Mucosa of stomach (tissue), 1 donor: ENCODE results near the gene NCKAP5.

Experiments used
- H3K27me3 ChIP-seq: one replicate; pipeline ENCODE4 v1.7.0; 2013; ENCODE audit warnings: mild to moderate bottlenecking, low read length; ENCODE audit not compliant: control insufficient read depth, insufficient read depth
- H3K36me3 ChIP-seq: one replicate; pipeline ENCODE4 v1.7.0; 2013; ENCODE audit warnings: low read length; ENCODE audit not compliant: control insufficient read depth, insufficient read depth
- H3K4me1 ChIP-seq: one replicate; pipeline ENCODE4 v1.7.0; 2013; ENCODE audit warnings: mild to moderate bottlenecking, low read length; ENCODE audit not compliant: control insufficient read depth, insufficient read depth
- H3K4me3 ChIP-seq: one replicate; pipeline ENCODE4 v1.7.0; 2013; ENCODE audit warnings: low read length
- H3K9ac ChIP-seq: one replicate; pipeline ENCODE4 v1.7.0; 2013; ENCODE audit warnings: mild to moderate bottlenecking, low read length, moderate library complexity
- H3K9me3 ChIP-seq: one replicate; pipeline ENCODE4 v1.7.0; 2013; ENCODE audit warnings: mild to moderate bottlenecking, low read length, moderate library complexity; ENCODE audit not compliant: control insufficient read depth
- donor health status: Pancreatic carcinoma.

Gene NCKAP5

GRCh38 chr2:133421516-133422324 is 146.5 kb downstream of the NCKAP5 start:
- peaks cover 27% of the 10 kb centered on the region for H3K4me1 ChIP-seq
- peak overlapping the region; percentile 33 for H3K4me3 ChIP-seq
- H3K27me3 ChIP-seq, result no peaks in the 10 kb centered on the region
- peak overlapping the region; percentile 35 for H3K9ac ChIP-seq
- H3K36me3 ChIP-seq, result no peaks in the 10 kb centered on the region
- H3K9me3 ChIP-seq, result no peaks in the 10 kb centered on the region

- no peaks in the 10 kb centered on the region for H3K9me3 ChIP-seq
- no peaks in the 10 kb centered on the region for H3K36me3 ChIP-seq
- H3K27me3 ChIP-seq, result no peaks in the 10 kb centered on the region
- H3K9ac ChIP-seq, result no peak overlapping the region
- H3K4me3 ChIP-seq, result no peak overlapping the region
- H3K4me1 ChIP-seq, result peaks cover 27% of the 10 kb centered on the region
Measured at GRCh38 chr2:133420788-133421187, 147.5 kb downstream of the NCKAP5 start.

- H3K9me3 ChIP-seq, result no peaks in the 10 kb centered on the region
- H3K36me3 ChIP-seq, result no peaks in the 10 kb centered on the region
- H3K9ac ChIP-seq, result no peak overlapping the region
- no peaks in the 10 kb centered on the region for H3K27me3 ChIP-seq
- H3K4me3 ChIP-seq, result no peak overlapping the region
- peaks cover 27% of the 10 kb centered on the region for H3K4me1 ChIP-seq
Measured at GRCh38 chr2:133418671-133419070, 149.6 kb downstream of the NCKAP5 start.

GRCh38 chr2:133418021-133418420 is 150.2 kb downstream of the NCKAP5 start:
- no peaks in the 10 kb centered on the region for H3K9me3 ChIP-seq
- no peak overlapping the region for H3K9ac ChIP-seq
- no peaks in the 10 kb centered on the region for H3K36me3 ChIP-seq
- peaks cover 28% of the 10 kb centered on the region for H3K4me1 ChIP-seq
- no peak overlapping the region for H3K4me3 ChIP-seq
- H3K27me3 ChIP-seq, result no peaks in the 10 kb centered on the region

- no peaks in the 10 kb centered on the region for H3K36me3 ChIP-seq
- no peaks in the 10 kb centered on the region for H3K9me3 ChIP-seq
- no peaks in the 10 kb centered on the region for H3K27me3 ChIP-seq
- no peak overlapping the region for H3K9ac ChIP-seq
- no peak overlapping the region for H3K4me3 ChIP-seq
- peaks cover 26% of the 10 kb centered on the region for H3K4me1 ChIP-seq
Measured at GRCh38 chr2:133417415-133417814, 150.8 kb downstream of the NCKAP5 start.

- Histone ChIP-seq H3K9me3 (no peaks in the 10 kb centered on the region), H3K27me3 (no peaks in the 10 kb centered on the region), H3K4me1 (peaks cover 19% of the 10 kb centered on the region), H3K36me3 (no peaks in the 10 kb centered on the region), H3K9ac (no peak overlapping the region), H3K4me3 (no peak overlapping the region)
Measured at GRCh38 chr2:133416736-133417135, 151.5 kb downstream of the NCKAP5 start.

- Histone ChIP-seq H3K9ac (no peak overlapping the region), H3K27me3 (no peaks in the 10 kb centered on the region), H3K4me1 (peaks cover 13% of the 10 kb centered on the region), H3K4me3 (no peak overlapping the region), H3K36me3 (no peaks in the 10 kb centered on the region), H3K9me3 (no peaks in the 10 kb centered on the region)
Measured at GRCh38 chr2:133416146-133416545, 152.1 kb downstream of the NCKAP5 start.

- no peak overlapping the region for H3K4me3 ChIP-seq
- H3K9me3 ChIP-seq, result no peaks in the 10 kb centered on the region
- peaks cover 7% of the 10 kb centered on the region for H3K4me1 ChIP-seq
- H3K27me3 ChIP-seq, result no peaks in the 10 kb centered on the region
- H3K36me3 ChIP-seq, result no peaks in the 10 kb centered on the region
- H3K9ac ChIP-seq, result no peak overlapping the region
Measured at GRCh38 chr2:133415210-133415876, 152.9 kb downstream of the NCKAP5 start.

- no peaks in the 10 kb centered on the region for H3K36me3 ChIP-seq
- H3K4me1 ChIP-seq, result peaks cover 5% of the 10 kb centered on the region
- no peaks in the 10 kb centered on the region for H3K27me3 ChIP-seq
- no peak overlapping the region for H3K9ac ChIP-seq
- H3K9me3 ChIP-seq, result no peaks in the 10 kb centered on the region
- no peak overlapping the region for H3K4me3 ChIP-seq
Measured at GRCh38 chr2:133414486-133415209, 153.6 kb downstream of the NCKAP5 start.

GRCh38 chr2:133413863-133414262 is 154.4 kb downstream of the NCKAP5 start:
- H3K4me3 ChIP-seq, result no peak overlapping the region
- peaks cover 5% of the 10 kb centered on the region for H3K4me1 ChIP-seq
- no peaks in the 10 kb centered on the region for H3K9me3 ChIP-seq
- H3K27me3 ChIP-seq, result no peaks in the 10 kb centered on the region
- H3K9ac ChIP-seq, result no peak overlapping the region
- no peaks in the 10 kb centered on the region for H3K36me3 ChIP-seq

- no peak overlapping the region for H3K4me3 ChIP-seq
- H3K27me3 ChIP-seq, result no peaks in the 10 kb centered on the region
- H3K9ac ChIP-seq, result no peak overlapping the region
- peaks cover 5% of the 10 kb centered on the region for H3K4me1 ChIP-seq
- H3K9me3 ChIP-seq, result no peaks in the 10 kb centered on the region
- H3K36me3 ChIP-seq, result no peaks in the 10 kb centered on the region
Measured at GRCh38 chr2:133412694-133413093, 155.6 kb downstream of the NCKAP5 start.

- no peaks in the 10 kb centered on the region for H3K9me3 ChIP-seq
- no peak overlapping the region for H3K9ac ChIP-seq
- no peaks in the 10 kb centered on the region for H3K27me3 ChIP-seq
- H3K36me3 ChIP-seq, result no peaks in the 10 kb centered on the region
- no peak overlapping the region for H3K4me3 ChIP-seq
- peaks cover 5% of the 10 kb centered on the region for H3K4me1 ChIP-seq
Measured at GRCh38 chr2:133411857-133412256, 156.4 kb downstream of the NCKAP5 start.
